Left ventricle myocardium inferior (tissue), 1 donor: ENCODE measurements around the gene DOCK8. TPM values are rescaled to one million over a fixed set of nuclear protein-coding genes. Genes with fewer than 3 reads are reported as not detected.
"Not testable (repeated sequence)": the region's sequence is repeated elsewhere in the genome, so short reads cannot be mapped to it uniquely, and the experiment has no call there.

Source experiments
- DNase-seq: peaks from one replicate; pipeline ENCODE4 v3.0.0-alpha.2; 2020
- H3K27ac ChIP-seq: fragments of 200-600 bp; replicated peaks from 2 replicates; pipeline ENCODE4 v1.8.0; 2021
- H3K27me3 ChIP-seq: fragments of 200-600 bp; 2 replicates; pipeline ENCODE4 v1.8.0; 2021; ENCODE audit warnings: low read depth
- H3K36me3 ChIP-seq: fragments of 200-600 bp; 2 replicates; pipeline ENCODE4 v1.8.0; 2021
- H3K4me1 ChIP-seq: fragments of 200-600 bp; 2 replicates; pipeline ENCODE4 v1.8.0; 2021
- H3K4me3 ChIP-seq: fragments of 200-600 bp; 2 replicates; pipeline ENCODE4 v1.8.0; 2021; ENCODE audit warnings: mild to moderate bottlenecking, moderate library complexity
- H3K9me3 ChIP-seq: fragments of 200-600 bp; replicated peaks from 2 replicates; pipeline ENCODE4 v1.8.0; 2021
- intact Hi-C: fragments of 100-400 bp; cut with micrococcal nuclease; formaldehyde crosslinking; loops from one replicate; pipeline ENCODE4 v1.11.0; 2022
- total RNA-seq: library from RNA; stranded (reverse); fragmentation: NEBNext Ultra II Directional; extraction: Animal tissue kit (Norgen Biotek cat#: 25700); gene quantifications from one replicate; pipeline ENCODE4 v1.2.1, GENCODE V29; 2021
- TF ChIP-seq, protein P1 (sequence below): fragments of 200-600 bp; IDR thresholded peaks from 2 replicates; pipeline ENCODE4 v1.8.0; 2021; ENCODE audit warnings: antibody characterized with exemption, mild to moderate bottlenecking, borderline replicate concordance
- donor health status: DM: no; HTN: yes; CAD: no; lungs with severe emphysema.

Gene DOCK8
- total RNA-seq, 1 donor from 2014 or later = 3.7 TPM

DNA sequence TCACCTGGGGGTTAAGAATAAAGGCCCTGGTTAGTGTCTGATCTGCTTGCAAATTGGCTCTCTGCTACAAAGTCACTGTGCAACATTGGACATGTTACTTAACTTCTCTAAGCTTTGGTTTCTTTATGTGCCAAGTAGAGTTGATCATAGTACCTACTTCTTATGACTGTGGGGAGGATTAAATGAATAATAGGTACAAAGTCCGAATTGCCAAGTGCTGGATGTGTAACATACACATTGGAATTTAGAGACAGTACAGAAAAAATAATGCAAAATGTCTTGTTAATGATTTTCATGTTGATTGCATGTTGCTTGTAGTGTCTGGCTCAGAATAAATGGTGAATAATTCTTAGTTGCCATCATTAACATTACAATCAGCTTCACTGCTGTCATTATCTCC, 2.2 kb downstream of the DOCK8 start:
- Histone ChIP-seq H3K4me3 (peak overlapping the region; percentile 68), H3K9me3 (no peaks in the 10 kb centered on the region), H3K36me3 (no peaks in the 10 kb centered on the region), H3K27ac (no peak overlapping the region), H3K27me3 (peaks cover 73% of the 10 kb centered on the region), H3K4me1 (peaks cover 22% of the 10 kb centered on the region)
- intact Hi-C loops = no loop called here
- TF ChIP-seq, protein P1, sequence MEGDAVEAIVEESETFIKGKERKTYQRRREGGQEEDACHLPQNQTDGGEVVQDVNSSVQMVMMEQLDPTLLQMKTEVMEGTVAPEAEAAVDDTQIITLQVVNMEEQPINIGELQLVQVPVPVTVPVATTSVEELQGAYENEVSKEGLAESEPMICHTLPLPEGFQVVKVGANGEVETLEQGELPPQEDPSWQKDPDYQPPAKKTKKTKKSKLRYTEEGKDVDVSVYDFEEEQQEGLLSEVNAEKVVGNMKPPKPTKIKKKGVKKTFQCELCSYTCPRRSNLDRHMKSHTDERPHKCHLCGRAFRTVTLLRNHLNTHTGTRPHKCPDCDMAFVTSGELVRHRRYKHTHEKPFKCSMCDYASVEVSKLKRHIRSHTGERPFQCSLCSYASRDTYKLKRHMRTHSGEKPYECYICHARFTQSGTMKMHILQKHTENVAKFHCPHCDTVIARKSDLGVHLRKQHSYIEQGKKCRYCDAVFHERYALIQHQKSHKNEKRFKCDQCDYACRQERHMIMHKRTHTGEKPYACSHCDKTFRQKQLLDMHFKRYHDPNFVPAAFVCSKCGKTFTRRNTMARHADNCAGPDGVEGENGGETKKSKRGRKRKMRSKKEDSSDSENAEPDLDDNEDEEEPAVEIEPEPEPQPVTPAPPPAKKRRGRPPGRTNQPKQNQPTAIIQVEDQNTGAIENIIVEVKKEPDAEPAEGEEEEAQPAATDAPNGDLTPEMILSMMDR = no peak
- no peak for DNase-seq

DNA sequence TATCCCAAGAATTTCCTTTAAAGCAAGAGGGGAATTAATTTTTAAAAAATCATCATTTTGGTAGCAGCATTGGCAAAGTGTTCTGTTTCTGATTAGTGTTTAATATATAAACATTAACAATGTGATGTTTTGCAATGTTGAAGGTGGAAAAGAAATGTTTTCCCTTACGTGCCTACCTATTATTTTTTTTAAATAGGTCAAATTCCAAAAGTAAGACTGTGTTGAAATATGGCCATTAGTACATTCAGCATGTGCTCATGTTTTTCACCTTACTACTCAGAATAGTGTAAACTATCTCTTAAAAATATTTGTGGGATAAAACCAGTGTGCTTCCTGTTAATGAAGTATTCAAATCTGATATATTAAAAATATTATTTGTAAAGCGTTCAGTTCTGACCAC, 3.3 kb downstream of the DOCK8 start:
- H3K4me1 ChIP-seq = peaks cover 17% of the 10 kb centered on the region

DNA sequence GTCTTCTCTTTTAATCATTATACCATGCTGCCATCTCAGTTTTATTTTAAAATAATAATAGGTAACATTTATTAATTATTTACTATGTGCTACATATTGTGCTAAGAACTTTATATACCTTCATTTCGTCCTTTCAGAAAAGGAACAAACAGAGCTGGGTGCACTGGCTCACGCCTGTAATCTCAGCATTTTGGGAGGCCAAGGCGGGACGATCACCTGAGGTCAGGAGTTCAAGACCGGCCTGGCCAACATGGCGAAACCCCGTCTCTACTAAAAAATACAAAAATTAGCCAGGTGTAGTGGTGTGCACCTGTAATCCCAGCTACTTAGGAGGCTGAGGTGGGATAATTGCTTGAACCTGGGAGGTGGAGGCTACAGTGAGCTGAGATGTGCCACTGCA, 4.4 kb downstream of the DOCK8 start:
- H3K9me3 ChIP-seq, H3K27ac ChIP-seq, intact Hi-C loops, DNase-seq, H3K4me3 ChIP-seq, H3K36me3 ChIP-seq: not testable (repeated sequence)
- Histone ChIP-seq H3K4me1 (peaks cover 17% of the 10 kb centered on the region), H3K27me3 (peaks cover 66% of the 10 kb centered on the region)

More for the DNA sequence above, 3.3 kb downstream of the DOCK8 start:
- Histone ChIP-seq H3K36me3 (no peaks in the 10 kb centered on the region), H3K9me3 (no peaks in the 10 kb centered on the region), H3K27ac (no peak overlapping the region), H3K4me3 (no peak overlapping the region), H3K27me3 (peaks cover 77% of the 10 kb centered on the region)
- intact Hi-C loops = no loop called here
- DNase-seq = no peak
- TF ChIP-seq, protein P1 = no peak

DNA sequence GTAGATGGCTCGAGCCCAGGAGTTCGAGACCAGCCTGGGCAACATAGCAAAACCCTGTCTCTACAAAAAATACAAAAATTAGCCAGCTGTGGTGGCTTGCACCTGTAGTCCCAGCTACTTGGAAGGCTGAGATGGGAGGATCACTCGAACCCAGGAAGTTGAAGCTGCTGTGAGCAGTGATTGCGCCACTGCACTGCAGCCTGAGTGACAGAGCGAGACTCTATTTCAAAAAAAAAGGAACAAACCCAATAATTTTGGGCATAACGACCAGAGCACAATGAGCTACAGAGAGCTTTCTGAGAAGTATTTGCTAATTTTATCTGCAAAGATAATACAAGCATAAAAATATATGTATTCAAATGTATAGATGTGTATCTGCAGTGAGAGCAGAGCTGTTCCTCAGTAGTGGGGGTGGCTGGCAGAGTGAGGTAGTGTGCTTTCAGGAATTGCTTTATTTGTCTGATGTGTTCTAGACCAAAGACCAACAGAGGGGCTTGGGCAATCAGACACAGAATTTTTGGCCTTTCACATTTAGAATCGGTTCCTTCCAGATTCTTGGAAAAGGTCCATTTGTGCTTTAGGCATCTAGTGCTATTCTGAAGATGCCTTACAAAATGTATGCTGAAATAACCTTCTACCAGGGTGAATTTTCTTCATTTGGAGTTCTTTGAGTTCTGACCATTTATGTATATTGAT, 5.2 kb downstream of the DOCK8 start:
- peaks cover 58% of the 10 kb centered on the region for H3K27me3 ChIP-seq
- TF ChIP-seq, protein P1 = no peak
- intact Hi-C loops = no loop called here
- H3K4me1 ChIP-seq = peaks cover 10% of the 10 kb centered on the region
- H3K27ac ChIP-seq = no peak overlapping the region
- H3K9me3 ChIP-seq = no peaks in the 10 kb centered on the region
- no peaks in the 10 kb centered on the region for H3K36me3 ChIP-seq
- H3K4me3 ChIP-seq = no peak overlapping the region
- DNase-seq = peak; percentile 28

DNA sequence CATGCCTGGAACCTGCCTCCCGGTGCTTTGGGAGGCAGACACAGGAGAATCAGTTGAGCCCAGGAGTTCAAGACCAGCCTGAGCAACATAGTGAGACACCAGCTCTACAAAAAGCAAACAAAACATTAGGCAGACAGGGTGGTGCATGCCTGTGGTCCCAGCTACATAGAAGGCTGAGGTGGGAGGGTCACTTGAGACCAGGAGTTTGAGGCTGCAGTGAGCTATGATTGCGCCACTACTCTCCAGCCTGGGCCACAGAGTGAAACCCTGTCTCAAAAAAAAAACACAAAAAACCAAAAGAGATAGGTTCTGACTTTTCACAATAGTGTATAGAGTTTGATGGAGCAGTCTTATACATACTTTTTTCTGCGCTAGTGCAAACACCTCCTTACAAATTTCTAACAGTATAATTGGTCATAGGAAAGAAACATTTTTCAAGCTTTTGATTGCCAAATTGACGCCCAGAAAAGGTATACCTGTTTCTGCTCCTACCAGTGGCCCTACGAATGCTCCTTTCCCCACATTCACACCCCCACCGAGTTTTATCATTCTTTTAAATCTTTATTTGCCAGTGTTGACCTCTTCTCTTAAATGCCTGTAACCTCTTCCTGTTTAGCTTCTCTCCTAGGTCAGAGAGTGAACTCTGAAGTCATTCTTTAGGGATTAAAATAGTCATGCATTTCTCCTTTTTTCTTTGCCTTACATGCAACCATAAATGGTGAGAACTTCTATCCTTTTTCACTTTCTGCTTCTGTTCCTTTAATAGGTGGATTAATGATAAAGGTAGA, 7.5 kb downstream of the DOCK8 start:
- H3K9me3 ChIP-seq = no peaks in the 10 kb centered on the region
- TF ChIP-seq, protein P1 = no peak
- no peaks in the 10 kb centered on the region for H3K4me1 ChIP-seq
- intact Hi-C loops = no loop called here
- H3K36me3 ChIP-seq = no peaks in the 10 kb centered on the region
- peaks cover 34% of the 10 kb centered on the region for H3K27me3 ChIP-seq
- no peak overlapping the region for H3K4me3 ChIP-seq
- DNase-seq = no peak
- no peak overlapping the region for H3K27ac ChIP-seq

DNA sequence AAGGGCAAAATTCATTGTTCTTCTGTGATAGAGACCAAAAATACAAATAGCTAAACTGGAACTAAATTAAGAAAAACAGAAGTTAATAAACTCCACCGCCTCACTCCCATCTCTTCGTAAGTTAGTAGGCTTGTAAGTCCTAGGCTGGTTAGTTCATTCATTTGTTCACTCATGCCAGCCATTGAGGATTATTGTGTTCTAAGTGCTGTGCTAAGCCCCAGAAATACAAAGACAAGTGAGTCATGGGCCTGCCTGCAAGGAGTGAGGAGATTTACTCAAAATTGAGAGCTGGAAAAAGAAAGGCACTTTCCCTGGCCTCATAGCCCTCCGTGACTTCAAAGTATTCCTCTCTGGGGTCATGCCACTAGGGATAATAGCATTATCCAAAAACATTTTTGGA, 8.5 kb downstream of the DOCK8 start:
- no peaks in the 10 kb centered on the region for H3K36me3 ChIP-seq
- H3K4me3 ChIP-seq = no peak overlapping the region
- intact Hi-C loops = no loop called here
- no peak for DNase-seq
- H3K27ac ChIP-seq = no peak overlapping the region
- H3K9me3 ChIP-seq = no peaks in the 10 kb centered on the region
- H3K27me3 ChIP-seq = peaks cover 25% of the 10 kb centered on the region
- no peaks in the 10 kb centered on the region for H3K4me1 ChIP-seq
- TF ChIP-seq, protein P1 = no peak
